Activated B cell treated with CpG ODN at 0.5 μM for 24 hours (primary cell): ENCODE data around the gene MAOA. TPM values are rescaled to one million over a fixed set of nuclear protein-coding genes. Genes with fewer than 3 reads are reported as not detected.

Experiments used
- ATAC-seq: fragments of 200-7000 bp; cut with Tn5 transposase; one replicate; pipeline ENCODE4 v1.10.0; 2021; ENCODE audit warnings: low read depth, mild to moderate bottlenecking, moderate library complexity
- CTCF ChIA-PET: fragments of 350-600 bp; sonication (Branson Sonifier 250); formaldehyde crosslinking; loops from one replicate; lab custom pipeline; 2021; ENCODE audit warnings: antibody characterized with exemption; lab: Charles Lee
- POLR2A ChIA-PET: fragments of 350-600 bp; sonication (Branson Sonifier 250); formaldehyde crosslinking; loops from one replicate; lab custom pipeline; 2021; ENCODE audit warnings: antibody characterized with exemption; lab: Charles Lee
- DNase-seq: peaks from one replicate; pipeline ENCODE4 v3.0.0; 2022
- H3K27ac Mint-ChIP-seq: one replicate; pipeline ENCODE4 v1.8.0; 2020; ENCODE audit warnings: mixed read lengths
- H3K27me3 Mint-ChIP-seq: one replicate; pipeline ENCODE4 v1.8.0; 2021; ENCODE audit warnings: mixed read lengths
- H3K36me3 Mint-ChIP-seq: one replicate; pipeline ENCODE4 v1.8.0; 2021; ENCODE audit warnings: low read depth, mixed read lengths
- H3K4me1 Mint-ChIP-seq: one replicate; pipeline ENCODE4 v1.8.0; 2021; ENCODE audit warnings: mixed read lengths
- H3K4me3 Mint-ChIP-seq: one replicate; pipeline ENCODE4 v1.8.0; 2020; ENCODE audit warnings: mild to moderate bottlenecking, mixed read lengths
- H3K9me3 Mint-ChIP-seq: one replicate; pipeline ENCODE4 v1.8.0; 2020; ENCODE audit warnings: mixed read lengths
- intact Hi-C: fragments of 100-400 bp; cut with micrococcal nuclease; formaldehyde crosslinking; loops from one replicate; pipeline ENCODE4 v1.15.1; 2024
- total RNA-seq: library from RNA; stranded (reverse); gene quantifications from 2 replicates; pipeline ENCODE4 v1.2.3, GENCODE V29; 2022
- TF ChIP-seq, protein P1 (sequence below): fragments of 200-600 bp; IDR thresholded peaks from one replicate; pipeline ENCODE4 v1.8.0; 2022; ENCODE audit warnings: antibody characterized with exemption, mild to moderate bottlenecking

MAOA gene
- total RNA-seq, 1 donor from 2014 or later = 0.18 TPM

DNA sequence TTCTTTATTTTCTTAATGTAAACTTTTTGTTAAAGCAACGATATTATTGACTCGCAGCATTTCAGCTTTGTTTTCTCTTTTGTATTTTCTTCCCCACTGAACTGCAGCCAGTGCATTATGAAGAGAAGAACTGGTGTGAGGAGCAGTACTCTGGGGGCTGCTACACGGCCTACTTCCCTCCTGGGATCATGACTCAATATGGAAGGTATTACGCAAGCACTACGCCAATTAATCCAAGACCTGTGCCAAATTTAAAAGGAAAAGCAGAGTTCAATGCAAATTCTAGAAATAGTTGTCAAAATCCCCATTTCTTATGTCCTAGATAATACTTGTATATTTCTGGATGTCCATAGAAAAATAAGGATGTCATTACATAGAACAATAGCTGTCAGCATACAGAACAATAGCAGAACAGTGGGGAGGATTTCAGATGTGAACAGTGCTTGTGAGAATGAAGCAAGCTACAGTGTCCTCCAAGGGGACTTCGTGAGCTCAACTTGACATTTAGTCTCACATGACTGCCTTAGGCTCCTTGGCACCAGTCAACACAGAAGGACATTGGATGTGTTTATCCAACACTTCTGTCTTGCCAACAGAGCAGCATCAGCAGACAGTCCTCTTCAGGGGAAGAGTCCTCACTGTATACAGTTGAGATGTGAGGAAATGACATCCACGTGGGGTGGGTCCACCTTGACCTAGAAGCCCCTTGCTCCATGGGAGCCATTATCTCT, 85.9 kb downstream of the MAOA start:
- TF ChIP-seq, protein P1, sequence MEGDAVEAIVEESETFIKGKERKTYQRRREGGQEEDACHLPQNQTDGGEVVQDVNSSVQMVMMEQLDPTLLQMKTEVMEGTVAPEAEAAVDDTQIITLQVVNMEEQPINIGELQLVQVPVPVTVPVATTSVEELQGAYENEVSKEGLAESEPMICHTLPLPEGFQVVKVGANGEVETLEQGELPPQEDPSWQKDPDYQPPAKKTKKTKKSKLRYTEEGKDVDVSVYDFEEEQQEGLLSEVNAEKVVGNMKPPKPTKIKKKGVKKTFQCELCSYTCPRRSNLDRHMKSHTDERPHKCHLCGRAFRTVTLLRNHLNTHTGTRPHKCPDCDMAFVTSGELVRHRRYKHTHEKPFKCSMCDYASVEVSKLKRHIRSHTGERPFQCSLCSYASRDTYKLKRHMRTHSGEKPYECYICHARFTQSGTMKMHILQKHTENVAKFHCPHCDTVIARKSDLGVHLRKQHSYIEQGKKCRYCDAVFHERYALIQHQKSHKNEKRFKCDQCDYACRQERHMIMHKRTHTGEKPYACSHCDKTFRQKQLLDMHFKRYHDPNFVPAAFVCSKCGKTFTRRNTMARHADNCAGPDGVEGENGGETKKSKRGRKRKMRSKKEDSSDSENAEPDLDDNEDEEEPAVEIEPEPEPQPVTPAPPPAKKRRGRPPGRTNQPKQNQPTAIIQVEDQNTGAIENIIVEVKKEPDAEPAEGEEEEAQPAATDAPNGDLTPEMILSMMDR = no peak
- Mint-ChIP-seq H3K27ac (no peak overlapping the region), H3K9me3 (no peaks in the 10 kb centered on the region), H3K4me1 (no peaks in the 10 kb centered on the region), H3K4me3 (no peak overlapping the region), H3K36me3 (no peaks in the 10 kb centered on the region), H3K27me3 (no peaks in the 10 kb centered on the region)
- intact Hi-C loops = no loop called here
- ATAC-seq (no peak), DNase-seq (no peak)
- ChIA-PET CTCF (no interaction called here), POLR2A (no interaction called here)

DNA sequence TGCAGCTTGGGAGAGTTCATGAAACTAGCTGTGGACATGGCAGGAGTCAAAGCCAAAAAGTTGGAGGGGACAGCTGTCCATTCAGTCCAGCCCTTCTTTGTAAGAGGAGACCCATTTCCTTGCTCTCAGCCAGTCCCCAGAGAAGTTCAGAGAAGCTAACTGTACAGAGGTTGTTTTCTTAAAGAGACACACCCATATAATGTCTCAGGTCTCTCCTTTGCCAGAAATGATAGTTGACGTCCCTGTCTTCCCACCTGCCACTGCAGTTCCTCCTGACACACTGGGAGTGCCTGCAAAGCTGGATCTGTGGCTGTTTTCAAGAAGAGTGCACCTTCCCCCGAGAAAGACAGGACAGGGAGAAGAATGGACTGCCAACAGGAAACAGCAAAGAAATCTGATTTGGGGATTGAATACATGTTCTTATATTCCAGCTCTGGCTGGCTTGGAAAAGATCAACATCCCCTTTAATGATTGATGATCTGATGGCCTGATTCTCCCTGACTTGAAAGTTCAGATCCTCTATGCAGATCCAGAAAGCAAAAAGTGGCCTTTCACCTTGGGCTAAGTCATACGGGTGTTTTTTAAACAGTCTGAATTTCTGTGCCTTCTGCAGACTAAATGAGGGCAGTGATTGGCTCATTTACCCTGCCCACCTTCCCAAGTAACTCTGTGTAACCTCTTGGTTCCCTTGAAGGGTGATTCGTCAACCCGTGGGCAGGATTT, 87.2 kb downstream of the MAOA start:
- no peaks in the 10 kb centered on the region for H3K27me3 Mint-ChIP-seq
- DNase-seq = no peak
- CTCF ChIA-PET = no interaction called here
- no peaks in the 10 kb centered on the region for H3K4me1 Mint-ChIP-seq
- H3K4me3 Mint-ChIP-seq = no peak overlapping the region
- TF ChIP-seq, protein P1 = no peak
- no peaks in the 10 kb centered on the region for H3K9me3 Mint-ChIP-seq
- ATAC-seq = no peak
- H3K36me3 Mint-ChIP-seq = no peaks in the 10 kb centered on the region
- intact Hi-C loops = no loop called here
- H3K27ac Mint-ChIP-seq = no peak overlapping the region
- POLR2A ChIA-PET = no interaction called here

DNA sequence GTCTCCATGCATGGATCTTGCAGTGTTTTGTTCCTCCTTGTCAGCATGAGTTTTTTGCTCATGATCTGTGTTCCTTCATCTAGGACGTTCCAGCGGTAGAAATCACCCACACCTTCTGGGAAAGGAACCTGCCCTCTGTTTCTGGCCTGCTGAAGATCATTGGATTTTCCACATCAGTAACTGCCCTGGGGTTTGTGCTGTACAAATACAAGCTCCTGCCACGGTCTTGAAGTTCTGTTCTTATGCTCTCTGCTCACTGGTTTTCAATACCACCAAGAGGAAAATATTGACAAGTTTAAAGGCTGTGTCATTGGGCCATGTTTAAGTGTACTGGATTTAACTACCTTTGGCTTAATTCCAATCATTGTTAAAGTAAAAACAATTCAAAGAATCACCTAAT, 88.2 kb downstream of the MAOA start:
- TF ChIP-seq, protein P1 = no peak
- Mint-ChIP-seq H3K36me3 (no peaks in the 10 kb centered on the region), H3K27me3 (no peaks in the 10 kb centered on the region), H3K27ac (no peak overlapping the region), H3K9me3 (no peaks in the 10 kb centered on the region), H3K4me3 (no peak overlapping the region), H3K4me1 (no peaks in the 10 kb centered on the region)
- no peak for DNase-seq
- intact Hi-C loops = no loop called here
- CTCF ChIA-PET = no interaction called here
- POLR2A ChIA-PET = no interaction called here
- no peak for ATAC-seq

DNA sequence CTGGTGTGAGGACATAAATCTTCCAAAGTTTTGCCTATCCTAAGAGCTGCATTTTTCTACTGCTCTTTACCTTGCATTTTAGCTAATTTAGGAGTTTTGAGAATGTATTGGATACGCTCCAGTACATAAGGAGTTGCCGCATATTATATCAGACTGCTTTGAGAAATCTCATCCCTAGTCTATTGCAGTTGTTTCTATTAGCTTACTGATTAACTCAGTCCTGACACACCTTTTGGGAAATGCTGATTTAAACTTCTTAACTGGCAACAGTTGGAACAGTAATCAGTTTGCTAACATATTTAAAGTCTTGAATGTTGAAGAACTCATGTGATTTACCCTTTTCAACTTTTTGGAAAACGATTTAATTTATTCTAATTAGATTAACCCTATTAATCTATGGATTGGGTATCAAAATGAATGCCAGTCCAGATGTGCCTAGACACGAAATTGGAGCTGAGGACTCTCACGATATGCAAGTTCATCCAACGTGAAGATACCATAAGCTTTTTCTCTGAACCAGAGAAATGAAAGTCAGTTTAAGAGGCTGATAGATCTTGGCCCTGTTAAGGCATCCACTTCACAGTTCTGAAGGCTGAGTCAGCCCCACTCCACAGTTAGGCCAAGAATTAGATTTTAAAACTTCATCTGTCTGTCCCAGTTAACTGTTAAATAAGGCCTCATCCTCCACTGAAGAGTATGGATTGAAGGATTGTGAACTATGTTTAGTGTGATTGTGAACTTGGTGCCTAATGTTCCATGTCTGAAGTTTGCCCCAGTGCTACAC, 90.0 kb downstream of the MAOA start:
- TF ChIP-seq, protein P1 = no peak
- intact Hi-C loops = no loop called here
- no peak for ATAC-seq
- H3K4me3 Mint-ChIP-seq = no peak overlapping the region
- H3K27ac Mint-ChIP-seq = no peak overlapping the region
- no peaks in the 10 kb centered on the region for H3K36me3 Mint-ChIP-seq
- no peak for DNase-seq
- peaks cover 3% of the 10 kb centered on the region for H3K4me1 Mint-ChIP-seq
- H3K27me3 Mint-ChIP-seq = no peaks in the 10 kb centered on the region
- ChIA-PET POLR2A (no interaction called here), CTCF (no interaction called here)
- no peaks in the 10 kb centered on the region for H3K9me3 Mint-ChIP-seq

DNA sequence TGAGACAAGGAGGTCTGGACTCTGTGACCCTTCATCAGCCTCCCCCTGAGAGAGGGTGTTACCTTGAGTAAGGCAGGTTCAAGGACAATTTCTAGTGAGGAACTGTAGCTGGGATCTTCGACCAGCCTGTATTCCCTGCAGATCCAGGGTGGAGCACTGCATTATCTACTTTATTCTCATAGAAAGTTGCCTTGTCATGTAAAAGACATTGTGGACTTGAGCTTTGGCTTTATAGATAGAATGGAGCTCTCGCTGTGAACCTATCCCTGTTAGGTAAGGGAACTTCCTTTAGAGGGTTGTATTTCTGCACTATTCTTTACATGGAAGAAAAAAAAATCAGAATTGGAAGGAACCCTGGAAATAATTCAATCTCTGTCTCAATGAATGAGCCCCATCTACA, 91.4 kb downstream of the MAOA start:
- ATAC-seq (no peak), DNase-seq (no peak)
- TF ChIP-seq, protein P1 = no peak
- Mint-ChIP-seq H3K36me3 (no peaks in the 10 kb centered on the region), H3K27me3 (no peaks in the 10 kb centered on the region), H3K4me1 (peaks cover 3% of the 10 kb centered on the region), H3K27ac (no peak overlapping the region), H3K4me3 (no peak overlapping the region), H3K9me3 (no peaks in the 10 kb centered on the region)
- intact Hi-C loops = no loop called here
- ChIA-PET CTCF (interaction anchor here (1.4 kb wide), 1 partner anchor 188 kb away, joined by 3 read pairs; no protein-coding TSS in a partner anchor), POLR2A (no interaction called here)
